Thymus (tissue), 11 donors: ENCODE results near the gene GGCX. TPM values are rescaled to one million over a fixed set of nuclear protein-coding genes. Genes with fewer than 3 reads are reported as not detected.

Experiments
- DNase-seq, 9 donors: peaks; one replicate each; pipeline ENCODE4 v3.0.0-alpha.2; 2013; ENCODE audit warnings: low spot score in 9 of 9, low read depth in 6 of 9, missing footprints in 1 of 9
- H3K27ac ChIP-seq, 2 donors: one replicate each; pipeline ENCODE4 v1.5.1; 2013; ENCODE audit warnings: control low read depth in 1 of 2, low read depth in 1 of 2, low read length in 1 of 2, mild to moderate bottlenecking in 1 of 2, moderate library complexity in 1 of 2
- H3K27me3 ChIP-seq, 2 donors: one replicate each; pipeline ENCODE4 v1.5.1; 2013; ENCODE audit warnings: low read length in 1 of 2; ENCODE audit not compliant: control insufficient read depth in 2 of 2, insufficient read depth in 1 of 2
- H3K36me3 ChIP-seq, 2 donors: one replicate each; pipeline ENCODE4 v1.5.1; 2013; ENCODE audit warnings: low read length in 1 of 2, mild to moderate bottlenecking in 1 of 2, moderate library complexity in 1 of 2; ENCODE audit not compliant: control insufficient read depth in 2 of 2, insufficient read depth in 2 of 2
- H3K4me1 ChIP-seq, 2 donors: one replicate each; pipeline ENCODE4 v1.5.1; 2013; ENCODE audit warnings: low read length in 2 of 2; ENCODE audit not compliant: control insufficient read depth in 2 of 2, insufficient read depth in 2 of 2
- H3K4me3 ChIP-seq, 2 donors: one replicate each; pipeline ENCODE4 v1.5.1; 2013; ENCODE audit warnings: low read length in 2 of 2, control low read depth in 1 of 2, mild to moderate bottlenecking in 1 of 2
- H3K9me3 ChIP-seq, 2 donors: one replicate each; pipeline ENCODE4 v1.5.1; 2013; ENCODE audit warnings: low read length in 1 of 2, mild to moderate bottlenecking in 1 of 2; ENCODE audit not compliant: control insufficient read depth in 2 of 2, insufficient read depth in 1 of 2
- WGBS: extraction: QIAGEN DNeasy Blood & Tissue Kit; methylation state at CpG from one replicate; pipeline ENCODE4 v1.1.7; 2013; 5-methylcytosine and 5-hydroxymethylcytosine counted together
- polyA plus RNA-seq: library from polyadenylated mRNA; stranded (reverse); fragments of 200-250 nt; gene quantifications from one replicate; pipeline ENCODE4 v1.2.3, GENCODE V29; 2013
- total RNA-seq: library from RNA; stranded (reverse); fragments of 120-200 nt; gene quantifications from one replicate; pipeline ENCODE4 v1.2.4, GENCODE V29; 2013
- donor health status: healthy.

GGCX gene
- total and polyA plus RNA-seq, 2 donors, result 16.5 to 17.8 TPM

GRCh38 chr2:85542777-85543176 lies 18.5 kb downstream of the GGCX start:
- DNase-seq, result no peak
- H3K27me3 ChIP-seq, result no peaks in the 10 kb centered on the region
- no peaks in the 10 kb centered on the region for H3K9me3 ChIP-seq
- H3K4me1 ChIP-seq, result peaks cover under 1 to 16% of the 10 kb centered on the region in 2 donors
- H3K36me3 ChIP-seq, result peaks cover 35 to 68% of the 10 kb centered on the region in 2 donors
- no peak overlapping the region for H3K4me3 ChIP-seq
- WGBS, result 95% methylated on average over 4 of the region's 4 CpGs
- H3K27ac ChIP-seq, result no peak overlapping the region

DNA sequence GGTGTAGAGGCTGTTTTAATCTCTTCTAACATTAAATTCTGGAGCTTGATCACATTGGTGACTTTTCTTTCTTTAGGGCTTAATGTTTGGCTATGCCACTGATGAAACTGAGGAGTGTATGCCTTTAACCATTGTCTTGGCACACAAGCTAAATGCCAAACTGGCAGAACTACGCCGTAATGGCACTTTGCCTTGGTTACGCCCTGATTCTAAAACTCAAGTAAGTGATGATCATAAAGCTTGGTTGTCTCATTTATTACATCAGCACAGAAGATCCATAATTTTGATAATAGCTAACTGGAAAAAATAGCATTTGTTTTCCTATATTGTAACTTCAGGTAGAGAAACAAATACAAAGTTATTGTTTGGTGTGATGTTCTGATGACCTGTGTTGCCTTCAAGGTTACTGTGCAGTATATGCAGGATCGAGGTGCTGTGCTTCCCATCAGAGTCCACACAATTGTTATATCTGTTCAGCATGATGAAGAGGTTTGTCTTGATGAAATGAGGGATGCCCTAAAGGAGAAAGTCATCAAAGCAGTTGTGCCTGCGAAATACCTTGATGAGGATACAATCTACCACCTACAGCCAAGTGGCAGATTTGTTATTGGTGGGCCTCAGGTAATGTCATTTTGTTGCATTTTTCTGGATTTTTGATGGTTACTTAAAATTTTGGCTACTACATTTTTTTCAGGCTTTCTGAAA lies 19.4 kb downstream of the GGCX start:
- DNase-seq, result no peak
- H3K9me3 ChIP-seq, result no peaks in the 10 kb centered on the region
- H3K27me3 ChIP-seq, result no peaks in the 10 kb centered on the region
- peaks cover 31 to 64% of the 10 kb centered on the region in 2 donors for H3K36me3 ChIP-seq
- no peak overlapping the region for H3K4me3 ChIP-seq
- peaks cover 8 to 23% of the 10 kb centered on the region in 2 donors for H3K4me1 ChIP-seq
- WGBS, result 90% methylated on average over 5 of the region's 5 CpGs
- no peak overlapping the region for H3K27ac ChIP-seq

DNA sequence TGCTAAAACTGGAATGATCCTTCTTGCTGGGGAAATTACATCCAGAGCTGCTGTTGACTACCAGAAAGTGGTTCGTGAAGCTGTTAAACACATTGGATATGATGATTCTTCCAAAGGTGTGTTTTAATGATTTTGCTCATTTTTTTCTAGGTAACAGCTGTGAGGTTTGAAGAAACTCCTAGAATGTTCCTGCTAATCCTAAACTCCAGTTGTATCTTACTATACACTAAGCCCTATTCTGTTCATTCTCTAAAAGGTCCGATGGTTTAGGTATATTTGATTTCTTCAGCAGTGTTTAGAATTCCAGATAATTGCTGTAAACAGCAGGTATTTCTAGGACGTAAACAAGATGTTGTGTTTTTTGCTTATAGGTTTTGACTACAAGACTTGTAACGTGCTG lies 20.0 kb downstream of the GGCX start:
- no peaks in the 10 kb centered on the region for H3K9me3 ChIP-seq
- DNase-seq, result no peak
- peak overlapping the region; percentile 65 to 88 for H3K4me3 ChIP-seq
- H3K36me3 ChIP-seq, result peaks cover 28 to 59% of the 10 kb centered on the region in 2 donors
- 57% methylated on average over 4 of the region's 4 CpGs for WGBS
- no peaks in the 10 kb centered on the region for H3K27me3 ChIP-seq
- no peak overlapping the region for H3K27ac ChIP-seq
- peaks cover 8 to 23% of the 10 kb centered on the region in 2 donors for H3K4me1 ChIP-seq

DNA sequence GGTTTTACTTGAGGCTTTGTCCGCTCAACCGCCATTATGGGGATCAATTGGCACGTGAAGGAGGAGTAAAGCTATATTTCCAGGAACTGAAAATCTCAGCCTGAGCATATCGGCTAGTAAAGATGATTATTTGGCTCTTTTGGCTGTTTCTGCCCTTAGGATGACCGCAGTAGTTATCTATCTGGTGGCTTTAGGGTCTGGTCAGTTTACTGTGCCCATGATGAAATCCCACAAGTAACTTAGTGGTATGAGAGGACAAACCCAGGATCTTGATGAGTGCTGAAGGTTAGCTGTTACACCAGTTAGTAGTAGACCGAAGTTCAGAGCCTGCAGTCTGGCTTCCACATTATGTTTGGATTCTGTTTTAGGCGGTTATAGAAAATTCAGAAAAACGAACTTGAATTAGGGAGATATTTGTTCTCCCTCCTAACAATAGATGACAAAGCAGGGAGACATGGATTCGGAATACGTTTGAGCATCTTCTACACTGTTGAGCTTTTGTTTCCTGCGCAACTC lies 21.1 kb downstream of the GGCX start:
- H3K27me3 ChIP-seq, result no peaks in the 10 kb centered on the region
- H3K9me3 ChIP-seq, result no peaks in the 10 kb centered on the region
- peaks cover 8 to 23% of the 10 kb centered on the region in 2 donors for H3K4me1 ChIP-seq
- H3K4me3 ChIP-seq, result peak overlapping the region; percentile 65 to 88
- H3K27ac ChIP-seq, result peak overlapping the region; percentile 59 to 72
- 3% methylated on average over 11 of the region's 11 CpGs for WGBS
- no peak for DNase-seq
- H3K36me3 ChIP-seq, result peaks cover 21 to 48% of the 10 kb centered on the region in 2 donors

DNA sequence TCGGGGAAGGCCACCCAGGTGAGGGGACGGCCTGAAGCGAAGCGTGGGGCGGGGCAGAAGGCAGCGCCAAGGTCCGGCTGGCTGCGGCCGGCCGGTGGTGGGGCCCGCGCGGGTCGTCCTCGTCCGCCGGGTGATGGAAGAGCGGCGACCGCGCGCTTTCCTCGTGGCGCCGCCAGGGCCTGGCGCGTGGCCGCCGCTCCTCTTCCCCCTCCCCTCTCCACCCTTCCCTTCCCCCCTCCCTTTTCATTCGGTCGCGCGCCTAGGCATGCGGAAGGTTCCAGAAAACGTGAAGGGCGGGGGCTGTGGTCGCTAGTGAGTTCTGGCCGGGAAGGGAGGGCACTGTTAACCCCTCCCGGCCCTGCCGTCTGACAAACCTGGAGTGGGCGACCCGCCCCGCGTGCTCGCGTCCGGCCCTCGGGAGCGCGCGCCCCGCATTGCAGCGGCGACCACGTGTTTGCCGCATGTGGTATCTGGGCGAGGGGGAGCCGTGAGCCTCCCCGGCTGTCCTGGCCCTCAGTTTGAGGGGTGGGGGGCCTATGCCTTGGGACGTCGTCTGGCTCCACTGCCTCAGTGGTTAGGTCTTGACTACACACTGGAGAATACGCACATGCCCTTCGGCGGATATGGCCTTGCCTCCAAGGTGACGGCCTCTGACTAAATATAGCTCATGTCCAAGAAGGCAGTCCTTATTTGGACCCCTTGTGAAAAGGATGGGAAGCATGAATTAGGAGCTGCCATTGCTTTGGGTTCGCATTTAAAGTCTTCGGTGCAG lies 21.7 kb downstream of the GGCX start:
- Histone ChIP-seq H3K36me3 (peaks cover 19 to 42% of the 10 kb centered on the region in 2 donors), H3K9me3 (no peaks in the 10 kb centered on the region), H3K27ac (peak overlapping the region; percentile 92 to 96), H3K4me3 (peak overlapping the region; percentile 65 to 88), H3K4me1 (peaks cover 8 to 23% of the 10 kb centered on the region in 2 donors), H3K27me3 (no peaks in the 10 kb centered on the region)
- DNase-seq, result peak; percentile 51 to 86 (median 71)
- under 1% methylated on average over 67 of the region's 67 CpGs for WGBS

DNA sequence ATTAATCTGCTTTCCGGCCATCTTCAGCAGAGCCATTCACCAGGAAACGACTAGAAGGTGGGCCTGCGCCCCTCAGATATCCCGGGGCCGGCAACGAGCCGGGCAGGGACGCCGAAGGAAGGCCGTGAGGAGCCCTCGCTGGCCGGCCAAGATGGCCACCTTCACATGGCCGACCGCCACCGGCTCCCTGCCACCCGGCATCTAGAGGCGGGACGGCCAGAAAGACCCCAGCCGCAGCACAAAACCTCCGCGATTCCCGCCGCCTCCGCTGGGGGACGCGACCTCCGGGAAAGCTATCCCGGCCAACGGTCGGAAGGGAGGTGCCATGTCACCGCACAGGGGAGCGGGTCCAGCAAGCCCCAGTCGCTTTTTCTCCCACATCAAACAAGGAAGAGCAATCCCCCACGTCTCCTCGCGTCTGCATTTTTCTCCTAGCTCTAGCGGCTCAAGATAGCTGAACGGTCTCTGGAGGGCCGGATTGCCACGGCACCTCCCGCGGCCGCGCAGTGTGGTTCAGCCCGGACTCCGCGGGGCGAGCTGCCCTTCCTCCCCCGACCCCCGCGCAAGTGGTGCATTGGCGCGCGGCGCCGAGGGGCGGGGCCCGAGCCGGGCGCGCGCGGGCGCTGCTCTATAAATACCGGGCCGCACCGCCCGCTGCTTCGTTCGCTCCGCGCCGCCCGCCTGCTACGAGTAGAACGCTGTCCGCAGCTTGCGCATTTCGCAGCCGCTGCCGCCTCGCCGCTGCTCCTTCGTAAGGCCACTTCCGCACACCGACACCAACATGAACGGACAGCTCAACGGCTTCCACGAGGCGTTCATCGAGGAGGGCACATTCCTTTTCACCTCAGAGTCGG lies 22.6 kb downstream of the GGCX start, which contains the start of gene MAT2A:
Gene MAT2A (plus strand): TSS at position 662 of the 854 bp plus-strand sequence. CDS start 120 bp downstream, at position 782.
- Histone ChIP-seq H3K27ac (peak within 1 kb of the TSS; percentile 96 to 98), H3K36me3 (peaks cover 19 to 34% of the 10 kb centered on the region in 2 donors), H3K27me3 (no peaks in the 10 kb centered on the region), H3K4me1 (peaks cover 8 to 23% of the 10 kb centered on the region in 2 donors), H3K4me3 (peak within 1 kb of the TSS; percentile 65 to 88), H3K9me3 (no peaks in the 10 kb centered on the region)
- WGBS, result under 1% methylated on average over 92 of the region's 92 CpGs
- DNase-seq, result peak; percentile 71 to 95 (median 88)

DNA sequence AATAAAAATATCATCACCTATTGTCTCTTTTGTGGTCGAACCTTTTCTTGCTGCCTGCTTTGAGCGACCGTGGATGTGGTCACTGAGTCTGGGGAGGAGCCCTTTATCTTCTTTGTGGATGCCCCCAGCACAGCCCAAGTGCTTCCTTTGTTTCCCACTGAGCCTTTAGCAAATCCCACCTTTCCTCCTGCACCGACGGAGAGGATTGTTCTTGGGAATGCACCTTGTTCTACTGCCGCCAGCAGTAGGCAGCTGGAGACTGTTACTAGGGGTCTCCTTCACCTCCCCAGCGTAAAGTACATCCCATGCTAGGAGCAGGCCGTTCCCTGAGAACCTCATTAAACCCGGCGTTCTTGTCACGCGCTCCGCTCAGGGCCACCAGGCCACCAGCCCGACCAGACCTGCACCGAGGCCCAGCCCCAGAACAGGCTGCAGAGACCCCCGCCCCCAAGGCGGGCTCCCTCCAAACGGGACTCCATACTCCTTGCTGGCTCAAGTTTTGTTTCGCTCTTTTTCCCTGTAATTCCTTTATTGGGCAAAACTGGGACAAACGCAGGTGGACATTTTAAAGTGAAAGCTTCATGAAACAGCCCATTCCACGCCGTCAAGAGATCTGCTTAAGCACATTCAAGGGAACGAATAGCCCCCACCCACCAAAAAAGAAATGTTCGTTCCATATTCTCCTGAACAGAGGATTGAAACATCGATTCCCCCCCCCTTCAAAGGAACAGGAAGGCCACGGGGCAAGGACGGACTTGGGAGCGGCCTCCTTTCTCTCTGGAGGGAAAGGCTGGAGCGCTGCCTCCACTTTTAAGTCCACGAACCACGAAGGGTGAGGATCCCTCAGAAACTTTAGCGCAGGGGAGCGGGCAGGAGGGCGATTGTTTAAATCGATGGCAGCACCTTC lies 23.4 kb downstream of the GGCX start:
- whole genome bisulfite sequencing, result 1% methylated on average over 35 of the region's 35 CpGs
- Histone ChIP-seq H3K27ac (peak overlapping the region; percentile 80 to 98), H3K4me3 (peak overlapping the region; percentile 65 to 88), H3K27me3 (no peaks in the 10 kb centered on the region), H3K36me3 (peaks cover 17 to 25% of the 10 kb centered on the region in 2 donors), H3K4me1 (peaks cover 8 to 23% of the 10 kb centered on the region in 2 donors), H3K9me3 (no peaks in the 10 kb centered on the region)
- DNase-seq, result peak in 8 of 9 donors; percentile 19 to 69 (median 30)

DNA sequence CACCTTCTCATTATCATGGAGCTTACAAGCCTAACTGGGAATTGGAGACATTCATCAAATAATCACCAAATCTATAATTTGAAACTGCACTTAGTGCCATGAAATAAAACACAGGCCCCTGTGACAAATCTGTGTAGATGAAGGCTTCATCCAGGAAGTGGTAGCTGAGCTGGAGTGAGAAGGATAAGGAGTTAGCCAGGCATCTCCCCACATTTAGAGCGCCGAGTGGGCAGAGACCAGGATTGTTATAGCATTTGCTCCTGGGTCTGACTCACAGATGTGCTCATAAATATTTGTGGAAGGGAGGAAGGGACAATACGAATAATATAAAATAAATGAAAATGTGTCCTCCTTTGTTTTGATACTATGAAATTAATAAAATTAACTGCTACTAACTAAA lies 24.8 kb downstream of the GGCX start:
- Histone ChIP-seq H3K4me1 (peaks cover 8 to 20% of the 10 kb centered on the region in 2 donors), H3K9me3 (no peaks in the 10 kb centered on the region), H3K4me3 (no peak overlapping the region), H3K27ac (no peak overlapping the region), H3K36me3 (peaks cover 4 to 11% of the 10 kb centered on the region in 2 donors), H3K27me3 (no peaks in the 10 kb centered on the region)
- 94% methylated on average over 3 of the region's 3 CpGs for WGBS
- no peak for DNase-seq
